Glomerular visceral epithelial cell (primary cell): Measurements from ENCODE around the gene VASN.

Experiments used
- DNase-seq: peaks from one replicate; pipeline ENCODE4 v3.0.0-alpha.2; 2016; ENCODE audit errors: extremely low spot score

VASN gene

DNA sequence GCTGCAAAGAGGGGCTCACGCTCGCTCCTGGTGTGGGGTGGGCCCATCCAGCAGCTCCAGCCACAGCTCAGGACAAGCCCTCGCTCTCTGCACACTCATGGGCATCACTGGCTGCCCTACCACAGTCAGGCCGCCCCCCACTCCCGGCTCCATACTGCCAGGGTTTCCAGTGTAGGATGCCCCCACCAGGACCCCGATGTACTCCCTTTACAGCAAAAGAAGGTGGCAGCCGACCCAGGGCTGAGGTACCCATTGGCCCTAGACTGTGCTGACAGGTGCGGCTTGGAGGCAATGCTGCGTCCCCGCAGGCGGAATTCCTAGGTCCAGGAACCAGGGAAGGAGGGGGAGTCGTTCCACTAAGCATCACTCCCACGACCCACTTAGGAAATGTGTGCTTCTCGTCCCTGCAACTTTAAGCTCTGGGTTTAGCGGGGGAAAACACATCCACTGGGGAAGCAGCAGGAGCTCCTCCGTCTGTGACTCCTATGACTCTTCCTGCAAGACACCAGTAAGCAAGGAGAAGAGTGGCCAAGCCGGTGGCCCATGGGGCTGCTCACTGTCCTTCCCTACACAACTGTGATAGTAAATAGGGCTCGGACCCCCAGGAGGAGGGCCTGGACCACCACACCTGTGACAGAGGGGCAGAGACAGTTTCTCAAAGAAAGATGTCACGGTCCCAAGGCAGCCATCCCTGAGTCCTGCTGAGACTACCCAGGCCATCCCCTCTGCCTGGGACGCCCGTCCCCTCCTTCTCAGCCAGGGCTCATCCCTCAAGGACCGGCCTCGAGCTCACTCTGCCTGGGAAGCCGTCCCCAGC, 31.7 kb downstream of the VASN start:
- DNase-seq: no peak

DNA sequence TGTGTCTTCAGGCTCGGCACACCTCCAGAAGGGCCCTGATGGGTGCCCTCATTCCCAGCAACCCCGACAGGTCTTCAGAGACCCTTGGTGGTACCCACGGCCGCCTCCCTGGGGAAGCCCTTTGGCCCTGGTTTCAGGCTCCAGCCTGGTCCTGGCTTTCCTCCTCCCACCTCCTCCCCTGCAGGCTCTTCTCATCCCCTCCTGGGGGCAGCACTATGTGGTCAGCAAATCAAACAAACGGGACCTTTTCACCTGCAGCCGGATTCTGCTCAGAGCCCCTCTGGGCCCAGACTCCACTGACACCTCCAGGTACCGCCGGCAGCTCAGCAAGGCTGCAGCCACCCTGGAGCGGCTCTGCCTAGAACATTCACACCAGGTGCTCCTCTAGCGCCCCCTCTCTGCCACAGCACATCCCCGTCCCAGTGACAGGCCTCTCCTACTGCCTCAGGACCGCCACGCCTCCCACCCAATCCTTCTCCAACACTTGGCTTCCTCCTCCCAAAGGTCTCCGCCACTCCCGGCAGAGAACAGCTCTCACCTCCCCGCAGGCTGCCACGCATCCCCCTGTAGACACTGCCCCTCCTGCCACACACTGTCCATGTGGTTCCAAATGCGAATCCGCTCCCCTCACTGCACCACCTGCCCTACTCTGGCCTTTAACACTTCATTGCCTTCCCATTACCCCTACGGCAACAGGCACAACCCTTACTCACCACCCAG, 32.8 kb downstream of the VASN start:
- peak; percentile 27 for DNase-seq

GRCh38 chr16:4404967-4405696, 33.5 kb downstream of the VASN start:
- no peak for DNase-seq

DNA sequence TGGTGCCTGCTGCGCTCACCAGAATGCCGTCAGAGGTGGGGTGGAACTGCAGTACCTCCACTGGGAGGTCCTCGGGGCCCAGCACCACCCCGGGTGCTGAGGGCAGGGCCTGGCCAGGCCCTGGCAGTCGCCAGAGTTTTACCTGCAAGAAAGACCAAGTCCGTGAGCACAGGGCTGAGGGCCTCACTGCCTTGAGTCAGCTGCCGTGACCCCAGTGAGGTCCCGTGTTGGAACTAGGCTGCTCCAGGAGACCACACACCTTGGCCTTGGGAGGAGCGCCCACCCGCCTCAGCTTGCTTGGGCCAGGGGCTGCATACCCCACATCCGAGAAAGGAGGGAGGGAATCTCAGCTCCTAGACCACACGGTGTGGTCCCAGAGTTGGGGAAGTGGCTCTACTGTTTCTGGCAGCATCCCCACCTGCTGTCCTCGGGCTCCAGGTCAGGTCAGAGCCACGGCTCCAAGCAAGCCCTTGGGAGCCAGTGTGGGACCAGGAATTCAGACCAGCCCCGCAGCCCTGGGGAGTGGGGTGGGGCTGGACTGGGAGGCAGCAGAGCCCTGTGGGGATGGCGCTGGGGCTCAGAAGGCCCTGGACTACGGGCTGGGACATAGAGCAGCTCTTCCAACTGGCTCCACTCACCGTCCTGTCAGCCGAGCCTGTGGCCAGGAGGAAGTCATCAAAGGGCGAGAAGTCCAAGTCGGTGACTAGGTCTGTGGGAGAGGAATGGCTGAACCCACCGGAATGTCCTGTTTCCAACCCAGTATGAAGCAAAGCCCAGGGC, 36.1 kb downstream of the VASN start:
- no peak for DNase-seq

DNA sequence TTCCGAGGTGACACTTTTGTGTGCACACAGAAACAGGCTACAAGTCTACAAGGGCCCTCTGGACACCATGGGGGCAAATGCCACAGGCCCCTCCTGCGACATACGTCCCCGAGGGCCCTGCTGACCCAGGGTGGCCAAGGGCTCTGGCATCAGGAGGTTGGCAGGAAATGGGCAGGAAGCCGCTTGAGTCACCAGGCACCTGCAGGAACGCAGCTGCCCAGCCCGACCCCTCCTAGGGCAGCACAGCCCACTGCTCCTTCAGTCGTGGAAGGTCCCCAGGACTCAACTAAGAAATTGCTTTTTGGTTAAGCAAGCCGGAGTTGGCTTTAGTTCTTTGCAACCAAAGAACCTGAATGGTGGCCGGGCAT, 36.7 kb downstream of the VASN start:
- no peak for DNase-seq

GRCh38 chr16:4409081-4409932, 37.7 kb downstream of the VASN start:
- peak; percentile 63 for DNase-seq

GRCh38 chr16:4410335-4411075, 38.9 kb downstream of the VASN start:
- DNase-seq: no peak

DNA sequence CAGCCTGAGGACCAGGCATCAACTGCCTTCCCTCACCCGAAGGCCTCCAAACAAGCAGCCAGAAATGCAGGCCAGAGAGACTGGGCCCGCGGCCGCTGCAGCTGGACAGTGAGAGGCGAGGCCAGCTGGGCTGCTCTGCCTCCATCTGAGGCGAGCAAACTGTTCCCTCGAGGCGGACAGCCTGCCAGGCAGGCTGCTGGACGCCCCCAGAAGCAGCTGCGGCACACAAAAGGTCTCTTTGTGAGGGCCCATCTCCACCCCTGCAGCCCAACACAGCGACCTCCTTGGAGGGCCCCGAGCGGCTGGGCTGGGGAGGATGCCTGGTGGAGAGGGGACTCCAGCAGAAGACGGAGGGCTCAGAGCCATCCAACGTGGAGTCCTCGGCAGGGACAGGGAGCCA, 40.0 kb downstream of the VASN start:
- no peak for DNase-seq

- no peak for DNase-seq
Measured at GRCh38 chr16:4412159-4412558, 40.5 kb downstream of the VASN start.

DNA sequence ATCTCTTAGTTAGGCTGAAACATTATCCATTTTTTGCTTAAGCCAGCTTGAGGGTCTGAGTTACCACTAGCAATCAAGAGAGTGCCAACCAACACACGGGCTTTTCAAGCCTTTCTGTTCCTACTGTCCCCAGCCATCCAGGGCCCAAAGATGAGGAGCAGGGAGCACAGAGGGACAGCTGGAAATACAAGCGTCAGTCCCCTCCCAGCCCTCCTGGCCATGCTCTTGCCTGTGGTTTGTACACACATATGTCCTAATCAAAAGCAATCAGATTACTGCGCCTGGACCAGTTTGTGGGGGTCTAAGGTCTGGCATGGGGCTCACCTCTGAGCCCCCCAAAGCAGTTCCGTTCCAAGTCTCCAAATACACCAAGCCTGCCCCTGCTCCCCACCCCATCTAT, 41.2 kb downstream of the VASN start:
- no peak for DNase-seq

GRCh38 chr16:4414187-4414917, 42.7 kb downstream of the VASN start:
- no peak for DNase-seq

GRCh38 chr16:4415538-4416199, 44.0 kb downstream of the VASN start:
- peak; percentile 10 for DNase-seq

DNA sequence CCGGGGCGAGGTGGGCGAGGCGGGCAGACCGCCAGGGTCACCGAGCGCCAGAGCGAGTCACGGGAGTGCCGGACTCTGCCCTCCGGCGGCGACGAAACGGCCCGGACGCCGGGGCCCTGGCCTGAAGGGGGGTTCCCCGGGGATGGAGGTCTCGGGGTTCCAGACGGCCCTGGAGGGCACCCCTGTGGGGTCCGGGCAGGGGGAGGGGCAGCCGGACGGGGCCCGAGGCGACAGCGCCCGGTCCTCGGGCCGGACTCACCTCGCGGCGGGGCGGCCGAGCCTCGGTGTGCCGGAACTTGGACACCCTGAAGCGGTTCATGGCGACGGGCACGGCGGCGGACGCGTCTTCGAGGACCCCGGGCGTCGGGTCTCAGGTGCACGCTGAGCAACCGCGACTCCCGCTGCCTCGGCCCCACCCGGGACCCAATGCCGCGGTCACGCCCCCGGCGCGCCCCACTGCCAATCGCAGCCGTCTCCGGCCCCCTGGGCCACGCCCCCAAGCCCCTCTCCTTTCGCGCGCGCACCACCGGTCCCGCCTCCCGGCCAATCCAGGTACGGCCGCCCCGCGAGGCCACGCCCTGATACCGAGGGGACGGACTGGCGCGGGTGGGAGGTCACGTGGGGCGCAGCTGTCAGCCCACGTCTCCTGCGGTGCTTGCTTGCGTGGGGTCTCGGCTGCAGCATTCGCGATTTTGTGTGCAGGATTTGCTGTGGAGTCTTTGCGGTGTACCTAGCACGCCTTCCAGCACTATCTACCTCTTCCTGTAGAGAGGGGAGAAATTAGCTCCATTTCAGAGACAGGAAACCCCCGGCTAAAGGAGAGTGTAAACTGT, 44.8 kb downstream of the VASN start, which contains the start of gene CORO7:
TSS of gene CORO7 (minus strand) at position 397 of the 833 bp plus-strand sequence. CDS start at position 319, 78 bp downstream.
- DNase-seq: peak; percentile 90

- no peak for DNase-seq
Measured at GRCh38 chr16:4419402-4419959, 47.8 kb downstream of the VASN start.

DNA sequence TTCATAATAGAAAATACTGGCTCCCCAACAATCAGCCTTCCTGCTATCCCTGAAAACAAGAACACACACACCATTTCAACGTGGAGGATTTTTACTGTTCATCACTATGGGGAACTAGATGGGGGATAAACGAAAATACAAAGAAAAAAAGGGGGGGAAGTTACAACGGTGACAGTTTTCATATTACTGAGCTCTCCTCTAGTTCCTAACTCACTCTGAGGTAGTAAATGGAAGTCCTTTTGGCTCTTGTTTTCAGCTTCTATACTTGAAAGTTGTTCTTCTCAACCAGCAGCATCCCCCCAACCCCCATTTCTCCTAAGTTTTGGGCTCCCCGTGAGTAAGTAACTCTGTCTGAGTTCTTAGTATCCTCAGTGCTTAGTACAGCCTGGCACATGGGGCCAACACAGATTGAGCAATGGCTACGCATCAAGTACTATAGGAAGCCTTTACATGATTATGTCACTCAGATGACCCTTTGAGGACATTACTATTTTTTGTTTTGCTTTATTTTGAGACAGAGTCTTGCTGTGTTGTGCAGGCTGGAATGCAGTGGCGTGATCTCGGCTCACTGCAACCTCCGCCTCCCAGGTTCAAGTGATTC, 49.0 kb downstream of the VASN start:
- no peak for DNase-seq

DNA sequence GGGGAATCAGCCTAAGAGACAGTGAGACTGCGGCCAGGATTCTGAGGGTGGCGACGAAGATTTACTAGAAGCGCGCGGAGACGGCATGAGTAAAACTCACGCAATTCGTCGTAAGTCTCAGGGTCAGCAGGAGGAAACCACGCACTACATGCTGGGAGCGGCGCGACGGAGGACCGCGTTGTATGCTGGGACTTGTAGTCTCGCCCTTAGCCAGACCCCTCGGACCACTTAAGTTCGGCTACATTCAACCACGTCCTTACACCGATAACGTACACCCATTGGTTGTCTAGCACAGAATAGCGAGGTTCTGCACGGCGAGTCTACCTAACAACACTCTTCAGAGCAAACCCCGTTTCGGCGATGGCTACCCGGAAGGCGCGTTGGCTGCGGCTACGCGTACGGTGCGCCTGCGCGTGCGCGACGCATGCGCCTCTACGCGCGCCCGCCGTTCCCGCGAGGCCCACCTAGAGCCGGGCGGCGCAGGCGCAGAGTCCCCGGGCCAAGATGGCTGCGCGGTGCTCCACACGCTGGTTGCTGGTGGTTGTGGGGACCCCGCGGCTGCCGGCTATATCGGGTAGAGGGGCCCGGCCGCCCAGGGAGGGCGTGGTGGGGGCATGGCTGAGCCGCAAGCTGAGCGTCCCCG, 53.9 kb downstream of the VASN start, which contains the start of gene DNAJA3:
TSS of gene DNAJA3 (plus strand) at position 491 of the 643 bp plus-strand sequence. CDS start at position 505, 14 bp downstream.
- peak; percentile 87 for DNase-seq
